HCT116 (cell line): ENCODE data around the gene YTHDF1. TPM values are rescaled to one million over a fixed set of nuclear protein-coding genes. Genes with fewer than 3 reads are reported as not detected.
A peak's percentile ranks its signal among the peaks of the same experiment; 100 is the strongest.

Source experiments
- ATAC-seq: fragments of 200-7000 bp; cut with Tn5 transposase; 2 replicates; pipeline ENCODE4 v1.9.1; 2020; ENCODE audit warnings: mild to moderate bottlenecking, moderate library complexity
- BruUV-seq: library from RNA; stranded (reverse); fragments of 400-500 nt; replicated peaks from 2 replicates; lab custom pipeline; 2021; lab: Mats Ljungman, UMichigan
- CTCF ChIA-PET: fragments of 300-600 bp; sonication (Branson Sonifier 250); formaldehyde crosslinking; loops from one replicate; lab custom pipeline; 2021; ENCODE audit warnings: antibody characterized with exemption; lab: Charles Lee
- POLR2A ChIA-PET: fragments of 300-600, 350-600 bp; sonication (Branson Sonifier 250); formaldehyde crosslinking; loops from one replicate; lab custom pipeline; 2021; ENCODE audit warnings: antibody characterized with exemption; lab: Charles Lee
- RAD21 ChIA-PET, 2 experiments: fragments of 300-600 bp; sonication (Branson Sonifier 250); formaldehyde crosslinking; loops; one replicate each; lab custom pipeline; 2023; ENCODE audit warnings: low total read pairs in 2 of 2; ENCODE audit not compliant: uncharacterized antibody in 2 of 2, unreplicated experiment in 2 of 2, low non-redundant PET in 1 of 2; lab: Charles Lee
- DNase-seq: peaks from one replicate; pipeline ENCODE4 v3.0.0-alpha.2; 2010; ENCODE audit warnings: low read depth, low spot score
- H2AFZ ChIP-seq: fragments of 200-600 bp; shearing (Covaris generic), sonication (generic); 2 replicates; pipeline ENCODE4 v1.6.1; 2017; ENCODE audit warnings: low read depth, mixed run types, mixed read lengths, antibody characterized with exemption, low read length; ENCODE audit not compliant: poor library complexity, severe bottlenecking
- H3K27ac ChIP-seq: 2 replicates; pipeline ENCODE4 v1.5.1; 2012; ENCODE audit warnings: low read depth, low read length
- H3K27me3 ChIP-seq: fragments of 200-600 bp; sonication (generic); 2 replicates; pipeline ENCODE4 v1.6.1; 2016; ENCODE audit warnings: mixed run types, low read length, mixed read lengths; ENCODE audit not compliant: insufficient read depth
- H3K36me3 ChIP-seq, 2 experiments: fragments of 200-500 bp in 1 of 2; fragments of 200-600 bp in 1 of 2; sonication (Bioruptor generic) in 1 of 2; sonication (generic) in 1 of 2; 2 replicates each; pipeline versions ENCODE4 v1.5.1 to v1.6.1; 2014 to 2016; ENCODE audit warnings: low read length in 2 of 2, inconsistent platforms in 1 of 2, mixed read lengths in 1 of 2, mixed run types in 1 of 2; ENCODE audit not compliant: insufficient read depth in 2 of 2, control insufficient read depth in 1 of 2
- H3K4me1 ChIP-seq, 2 experiments: fragments of 200-600 bp in 1 of 2; sonication (generic) in 1 of 2; 2 replicates each; pipeline versions ENCODE4 v1.5.1 to v1.6.1; 2012 to 2017; ENCODE audit warnings: low read length in 2 of 2, inconsistent platforms in 1 of 2, mild to moderate bottlenecking in 1 of 2, mixed read lengths in 1 of 2, mixed run types in 1 of 2, moderate library complexity in 1 of 2; ENCODE audit not compliant: insufficient read depth in 2 of 2, control insufficient read depth in 1 of 2
- H3K4me2 ChIP-seq: fragments of 200-600 bp; sonication (generic); 2 replicates; pipeline ENCODE4 v1.6.1; 2017; ENCODE audit warnings: mixed run types, low read length, mixed read lengths
- H3K4me3 ChIP-seq, 2 experiments: fragments of 200-600 bp in 1 of 2; sonication (generic) in 1 of 2; replicated peaks in 1 of 2; 2 replicates each; pipeline ENCODE4 v1.5.1; 2011 to 2016; ENCODE audit warnings: low read length in 2 of 2, control low read depth in 1 of 2, low read depth in 1 of 2, mild to moderate bottlenecking in 1 of 2, mixed read lengths in 1 of 2, mixed run types in 1 of 2
- H3K79me2 ChIP-seq: fragments of 200-600 bp; sonication (generic); 2 replicates; pipeline ENCODE4 v1.6.1; 2017; ENCODE audit warnings: mild to moderate bottlenecking, mixed run types, low read length, moderate library complexity, mixed read lengths; ENCODE audit not compliant: insufficient read depth
- H3K9ac ChIP-seq: fragments of 200-600 bp; sonication (generic); 2 replicates; pipeline ENCODE4 v1.6.1; 2016; ENCODE audit warnings: low read length, mixed read lengths
- H3K9me2 ChIP-seq: fragments of 200-600 bp; sonication (generic), shearing (Covaris generic); 2 replicates; pipeline ENCODE4 v1.6.1; 2017; ENCODE audit warnings: mixed run types, mild to moderate bottlenecking, moderate library complexity; ENCODE audit not compliant: insufficient read depth
- H3K9me3 ChIP-seq, 2 experiments: fragments of 200-500 bp in 1 of 2; fragments of 200-600 bp in 1 of 2; sonication (Bioruptor generic) in 1 of 2; sonication (generic) in 1 of 2; 2 replicates each; pipeline ENCODE4 v1.6.1; 2014 to 2017; ENCODE audit warnings: low read length in 2 of 2, mixed read lengths in 2 of 2, inconsistent platforms in 1 of 2, low read depth in 1 of 2, mild to moderate bottlenecking in 1 of 2, mixed run types in 1 of 2, moderate library complexity in 1 of 2; ENCODE audit not compliant: control insufficient read depth in 1 of 2, insufficient read depth in 1 of 2
- H4K20me1 ChIP-seq: fragments of 200-600 bp; sonication (generic), shearing (Covaris generic); 2 replicates; pipeline ENCODE4 v1.6.1; 2017; ENCODE audit warnings: mixed run types, mild to moderate bottlenecking, moderate library complexity; ENCODE audit not compliant: insufficient read depth
- CEBPB ChIP-seq: IDR thresholded peaks from 2 replicates; pipeline ENCODE4 v1.6.1; 2012; ENCODE audit warnings: low read depth
- CTCF ChIP-seq, 3 experiments: fragments of 200-600 bp in 1 of 3; sonication (generic) in 1 of 3; IDR thresholded peaks in 2 of 3; conservative IDR thresholded peaks in 1 of 3; 2 replicates each; pipeline ENCODE4 v1.5.1; 2012 to 2017; ENCODE audit warnings: low read depth in 2 of 3, low read length in 2 of 3, antibody characterized with exemption in 1 of 3, borderline replicate concordance in 1 of 3, control low read depth in 1 of 3, mild to moderate bottlenecking in 1 of 3, mixed read lengths in 1 of 3, mixed run types in 1 of 3, moderate library complexity in 1 of 3; ENCODE audit not compliant: insufficient read depth in 1 of 3
- POLR2AphosphoS5 ChIP-seq: IDR thresholded peaks from 2 replicates; pipeline ENCODE4 v1.6.1; 2011; ENCODE audit warnings: mild to moderate bottlenecking, low read depth, low read length, moderate library complexity
- SIN3A ChIP-seq: IDR thresholded peaks from 2 replicates; pipeline ENCODE4 v1.6.1; 2012; ENCODE audit warnings: low read depth
- TCF7L2 ChIP-seq: IDR thresholded peaks from 2 replicates; pipeline ENCODE4 v1.7.0; 2011; ENCODE audit warnings: borderline replicate concordance, inconsistent platforms; ENCODE audit not compliant: insufficient read depth, insufficient read length; ENCODE audit errors: extremely low read depth
- intact Hi-C: fragments of 100-400 bp; cut with micrococcal nuclease; formaldehyde crosslinking; loops from 2 replicates; pipeline ENCODE4 v1.10.0; 2022
- total RNA-seq: library from RNA; stranded (reverse); gene quantifications from one replicate; pipeline ENCODE4 v1.2.1, GENCODE V29; 2021; ENCODE audit not compliant: unreplicated experiment
- TF ChIP-seq, protein P1 (sequence below): IDR thresholded peaks from 2 replicates; pipeline ENCODE4 v1.6.1; 2012
- TF ChIP-seq, protein P2 (sequence below): IDR thresholded peaks from 2 replicates; pipeline ENCODE4 v1.6.1; 2012

YTHDF1 gene
- total RNA-seq, 1 experiment from 2014 or later = 42.8 TPM

- H3K27me3 ChIP-seq = no peaks in the 10 kb centered on the region
- no peak overlapping the region for H3K9ac ChIP-seq
- peak; percentile 14 for ATAC-seq
- peaks cover 8 to 24% of the 10 kb centered on the region in 2 experiments for H3K4me1 ChIP-seq
- H2AFZ ChIP-seq = no peak overlapping the region
- no peaks in the 10 kb centered on the region for H3K36me3 ChIP-seq
- DNase-seq = no peak
- H4K20me1 ChIP-seq = no peaks in the 10 kb centered on the region
- no peaks in the 10 kb centered on the region for H3K9me2 ChIP-seq
- no TSS peak for BruUV-seq
- CTCF ChIA-PET = interaction anchor here (0.8 to 1.9 kb wide), 5 partner anchors 8 to 52 kb away, joined by 3 to 7 read pairs (median 3); no protein-coding TSS in a partner anchor
- POLR2A ChIA-PET = no interaction called here
- H3K4me2 ChIP-seq = no peak overlapping the region
- intact Hi-C loops = loop anchor here (1.0 kb wide), 2 partner anchors 32 to 108 kb away; no protein-coding TSS in a partner anchor
- H3K79me2 ChIP-seq = no peaks in the 10 kb centered on the region
- no peak for TF ChIP-seq TCF7L2
- TF ChIP-seq, protein P1, sequence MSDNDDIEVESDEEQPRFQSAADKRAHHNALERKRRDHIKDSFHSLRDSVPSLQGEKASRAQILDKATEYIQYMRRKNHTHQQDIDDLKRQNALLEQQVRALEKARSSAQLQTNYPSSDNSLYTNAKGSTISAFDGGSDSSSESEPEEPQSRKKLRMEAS = no peak
- TF ChIP-seq, protein P2, sequence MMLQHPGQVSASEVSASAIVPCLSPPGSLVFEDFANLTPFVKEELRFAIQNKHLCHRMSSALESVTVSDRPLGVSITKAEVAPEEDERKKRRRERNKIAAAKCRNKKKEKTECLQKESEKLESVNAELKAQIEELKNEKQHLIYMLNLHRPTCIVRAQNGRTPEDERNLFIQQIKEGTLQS = no peak
- TF ChIP-seq CEBPB = no peak
- no peak for TF ChIP-seq SIN3A
- no peak for TF ChIP-seq POLR2AphosphoS5
- TF ChIP-seq CTCF (IDR thresholded peaks at IDR 0.05 in 2 of 3, conservative IDR thresholded peaks at IDR 0.05 in 1 of 3; ENCODE audit: borderline replicate concordance in 1 of 3, insufficient read depth in 1 of 3, low read depth in 2 of 3, low read length in 2 of 3) = no peak
- no peaks in the 10 kb centered on the region for H3K9me3 ChIP-seq
- no peak overlapping the region; the same call in 1 of the 2 replicates for H3K27ac ChIP-seq
- RAD21 ChIA-PET = no interaction called here
- no peak overlapping the region for H3K4me3 ChIP-seq
Measured at GRCh38 chr20:63182946-63183415, 33.0 kb downstream of the YTHDF1 start.
